MG63 (cell line): Measurements from ENCODE around the gene LRMDA. TPM values are rescaled to one million over a fixed set of nuclear protein-coding genes. Genes with fewer than 3 reads are reported as not detected.

Experiments
- DNase-seq: peaks from one replicate; pipeline ENCODE4 v3.0.0-alpha.2; 2020
- H3K27me3 ChIP-seq: fragments of 250-450 bp; sonication (Bioruptor Pico); 2 replicates; pipeline ENCODE4 v1.5.1; 2020; ENCODE audit warnings: mild to moderate bottlenecking, moderate library complexity
- H3K36me3 ChIP-seq: fragments of 250-450 bp; sonication (Bioruptor Pico); 2 replicates; pipeline ENCODE4 v1.5.1; 2020; ENCODE audit warnings: mild to moderate bottlenecking, moderate library complexity
- H3K4me3 ChIP-seq: fragments of 250-450 bp; sonication (Bioruptor Pico); 2 replicates; pipeline ENCODE4 v1.5.1; 2020; ENCODE audit warnings: mild to moderate bottlenecking, moderate library complexity
- H3K9me3 ChIP-seq: fragments of 250-450 bp; sonication (Bioruptor Pico); 2 replicates; pipeline ENCODE4 v1.5.1; 2020; ENCODE audit warnings: mild to moderate bottlenecking, moderate library complexity
- total RNA-seq: library from RNA; depleted of rRNA; stranded (reverse); fragments of >200 nt; shearing (Covaris generic); gene quantifications from 2 replicates; pipeline ENCODE4 v1.2.3, GENCODE V29; 2014; ENCODE audit warnings: low replicate concordance

The LRMDA gene
- total RNA-seq, 1 experiment from 2014 or later: 1.3 TPM

GRCh38 chr10:76149602-76150138, 718.2 kb downstream of the LRMDA start:
- Histone ChIP-seq H3K9me3 (no peaks in the 10 kb centered on the region), H3K4me3 (no peak overlapping the region), H3K27me3 (no peaks in the 10 kb centered on the region), H3K36me3 (no peaks in the 10 kb centered on the region)
- no peak for DNase-seq

- H3K9me3 ChIP-seq: no peaks in the 10 kb centered on the region
- H3K4me3 ChIP-seq: no peak overlapping the region
- peak; percentile 50 for DNase-seq
- H3K36me3 ChIP-seq: no peaks in the 10 kb centered on the region
- H3K27me3 ChIP-seq: no peaks in the 10 kb centered on the region
Observed at GRCh38 chr10:76150139-76150875, 718.9 kb downstream of the LRMDA start.

GRCh38 chr10:76150876-76151288, 719.5 kb downstream of the LRMDA start:
- no peak for DNase-seq
- H3K9me3 ChIP-seq: no peaks in the 10 kb centered on the region
- H3K27me3 ChIP-seq: no peaks in the 10 kb centered on the region
- H3K36me3 ChIP-seq: no peaks in the 10 kb centered on the region
- no peak overlapping the region for H3K4me3 ChIP-seq

- no peaks in the 10 kb centered on the region for H3K27me3 ChIP-seq
- no peaks in the 10 kb centered on the region for H3K9me3 ChIP-seq
- H3K36me3 ChIP-seq: no peaks in the 10 kb centered on the region
- no peak overlapping the region for H3K4me3 ChIP-seq
- DNase-seq: no peak
Observed at GRCh38 chr10:76152186-76152585, 720.8 kb downstream of the LRMDA start.

GRCh38 chr10:76155961-76156360, 724.5 kb downstream of the LRMDA start:
- no peak overlapping the region for H3K4me3 ChIP-seq
- H3K9me3 ChIP-seq: no peaks in the 10 kb centered on the region
- H3K27me3 ChIP-seq: no peaks in the 10 kb centered on the region
- no peaks in the 10 kb centered on the region for H3K36me3 ChIP-seq
- no peak for DNase-seq

GRCh38 chr10:76160446-76161300, 729.2 kb downstream of the LRMDA start:
- H3K9me3 ChIP-seq: no peaks in the 10 kb centered on the region
- no peak overlapping the region for H3K4me3 ChIP-seq
- no peaks in the 10 kb centered on the region for H3K27me3 ChIP-seq
- no peak for DNase-seq
- H3K36me3 ChIP-seq: no peaks in the 10 kb centered on the region

GRCh38 chr10:76161301-76161582, 729.8 kb downstream of the LRMDA start:
- Histone ChIP-seq H3K4me3 (no peak overlapping the region), H3K36me3 (no peaks in the 10 kb centered on the region), H3K27me3 (no peaks in the 10 kb centered on the region), H3K9me3 (no peaks in the 10 kb centered on the region)
- no peak for DNase-seq

GRCh38 chr10:76168437-76168836, 737.0 kb downstream of the LRMDA start:
- H3K27me3 ChIP-seq: no peaks in the 10 kb centered on the region
- no peak for DNase-seq
- no peak overlapping the region for H3K4me3 ChIP-seq

GRCh38 chr10:76169246-76169645, 737.8 kb downstream of the LRMDA start:
- no peak overlapping the region for H3K4me3 ChIP-seq
- DNase-seq: no peak
- H3K36me3 ChIP-seq: no peaks in the 10 kb centered on the region
- no peaks in the 10 kb centered on the region for H3K27me3 ChIP-seq
- H3K9me3 ChIP-seq: no peaks in the 10 kb centered on the region

More at GRCh38 chr10:76168437-76168836, 737.0 kb downstream of the LRMDA start:
- H3K9me3 ChIP-seq: no peaks in the 10 kb centered on the region
- no peaks in the 10 kb centered on the region for H3K36me3 ChIP-seq

- Histone ChIP-seq H3K9me3 (no peaks in the 10 kb centered on the region), H3K4me3 (no peak overlapping the region), H3K27me3 (no peaks in the 10 kb centered on the region), H3K36me3 (no peaks in the 10 kb centered on the region)
- DNase-seq: no peak
Observed at GRCh38 chr10:76172020-76172419, 740.6 kb downstream of the LRMDA start.

GRCh38 chr10:76175533-76176165, 744.2 kb downstream of the LRMDA start:
- H3K4me3 ChIP-seq: no peak overlapping the region
- no peak for DNase-seq
- H3K27me3 ChIP-seq: no peaks in the 10 kb centered on the region
- H3K36me3 ChIP-seq: no peaks in the 10 kb centered on the region
- H3K9me3 ChIP-seq: no peaks in the 10 kb centered on the region

- H3K9me3 ChIP-seq: no peaks in the 10 kb centered on the region
- no peak overlapping the region for H3K4me3 ChIP-seq
- H3K27me3 ChIP-seq: no peaks in the 10 kb centered on the region
- no peaks in the 10 kb centered on the region for H3K36me3 ChIP-seq
- no peak for DNase-seq
Observed at GRCh38 chr10:76176166-76176550, 744.7 kb downstream of the LRMDA start.

GRCh38 chr10:76177936-76178335, 746.5 kb downstream of the LRMDA start:
- Histone ChIP-seq H3K36me3 (no peaks in the 10 kb centered on the region), H3K4me3 (no peak overlapping the region)

GRCh38 chr10:76178532-76179292, 747.3 kb downstream of the LRMDA start:
- Histone ChIP-seq H3K9me3 (no peaks in the 10 kb centered on the region), H3K36me3 (no peaks in the 10 kb centered on the region), H3K27me3 (no peaks in the 10 kb centered on the region), H3K4me3 (no peak overlapping the region)
- DNase-seq: no peak

More at GRCh38 chr10:76177936-76178335, 746.5 kb downstream of the LRMDA start:
- no peaks in the 10 kb centered on the region for H3K9me3 ChIP-seq
- no peaks in the 10 kb centered on the region for H3K27me3 ChIP-seq
- DNase-seq: no peak

GRCh38 chr10:76179806-76180205, 748.4 kb downstream of the LRMDA start:
- Histone ChIP-seq H3K9me3 (no peaks in the 10 kb centered on the region), H3K4me3 (no peak overlapping the region), H3K27me3 (no peaks in the 10 kb centered on the region), H3K36me3 (no peaks in the 10 kb centered on the region)
- DNase-seq: no peak

GRCh38 chr10:76184647-76185046, 753.2 kb downstream of the LRMDA start:
- no peak for DNase-seq
- Histone ChIP-seq H3K36me3 (no peaks in the 10 kb centered on the region), H3K27me3 (no peaks in the 10 kb centered on the region), H3K9me3 (no peaks in the 10 kb centered on the region), H3K4me3 (no peak overlapping the region)
